LNCaP clone FGC (cell line): Measurements from ENCODE around the gene MRPL23.

Source experiments
- DNase-seq: peaks from one replicate; pipeline ENCODE4 v3.0.0-alpha.2; 2011; ENCODE audit warnings: low read depth
- H3K4me3 ChIP-seq: 2 replicates; pipeline ENCODE4 v1.5.1; 2011; ENCODE audit warnings: mild to moderate bottlenecking, low read depth, low read length, control low read depth
- CTCF ChIP-seq: IDR thresholded peaks from 2 replicates; pipeline ENCODE4 v1.5.1; 2012; ENCODE audit warnings: mild to moderate bottlenecking; ENCODE audit not compliant: control insufficient read depth, insufficient read depth; ENCODE audit errors: extremely low read depth

MRPL23 gene

DNA sequence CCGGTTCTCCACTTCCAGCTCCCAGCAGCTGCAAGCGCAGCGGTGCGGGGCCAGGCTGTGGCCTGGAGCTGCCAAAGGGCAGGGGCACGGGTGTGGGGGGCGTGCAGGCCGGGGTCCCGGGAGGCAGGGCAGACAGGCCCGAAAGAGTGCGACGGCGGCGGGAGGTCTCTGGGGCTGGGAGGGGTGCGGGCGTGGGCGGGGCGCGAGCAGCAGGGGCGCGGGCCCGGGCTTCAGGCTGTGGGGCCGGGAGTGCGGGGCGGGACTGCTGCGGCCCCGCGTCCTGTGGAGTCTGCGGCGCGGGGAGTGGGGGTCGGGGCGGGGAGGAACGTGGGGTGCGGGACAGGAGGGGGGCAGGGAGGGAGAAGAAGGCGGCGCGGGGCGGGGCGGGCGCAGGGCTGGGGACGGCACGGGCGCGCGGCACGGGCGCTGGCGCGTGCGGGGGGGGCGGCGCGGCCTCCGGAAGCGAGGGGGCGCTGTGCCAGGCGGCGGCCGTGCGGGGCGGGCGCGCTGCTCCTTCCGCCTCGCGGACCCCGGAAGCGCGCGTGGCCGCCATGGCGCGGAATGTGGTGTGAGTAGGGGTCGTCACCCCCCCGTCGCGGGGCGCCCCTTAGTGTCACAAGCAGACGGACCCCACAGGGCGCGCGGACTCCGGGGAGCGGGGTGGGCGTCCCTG is at the start of gene MRPL23:
MRPL23 (plus strand) TSS at position 521 of the 673 bp plus-strand sequence; CDS start at position 552, 31 bp downstream.
- H3K4me3 ChIP-seq: no peak within 1 kb of the TSS
- TF ChIP-seq CTCF: no peak
- no peak for DNase-seq

GRCh38 chr11:1899090-1899489 is 48.0 kb upstream of the MRPL23 start:
- no peak overlapping the region for H3K4me3 ChIP-seq
- DNase-seq: no peak

DNA sequence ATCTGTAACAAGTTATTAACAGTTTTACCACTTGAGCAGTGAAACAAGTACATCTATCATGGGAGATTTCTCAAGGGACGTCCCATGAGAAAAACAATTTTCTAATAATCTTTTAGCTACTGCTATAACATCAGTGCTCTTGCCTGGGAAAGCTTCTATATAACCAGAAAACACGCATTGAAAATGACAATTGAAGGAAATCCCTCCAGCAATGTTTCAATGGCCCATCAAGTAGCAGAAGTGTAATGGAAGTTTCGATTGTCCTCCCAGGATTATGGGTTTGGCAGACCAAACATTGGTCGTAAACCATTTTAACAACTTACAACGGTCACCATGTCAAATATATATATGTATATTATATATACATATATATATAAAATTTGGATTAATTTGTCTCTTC is 47.4 kb upstream of the MRPL23 start:
- TF ChIP-seq CTCF: no peak

More at GRCh38 chr11:1899090-1899489, 48.0 kb upstream of the MRPL23 start:
- no peak for TF ChIP-seq CTCF

DNA sequence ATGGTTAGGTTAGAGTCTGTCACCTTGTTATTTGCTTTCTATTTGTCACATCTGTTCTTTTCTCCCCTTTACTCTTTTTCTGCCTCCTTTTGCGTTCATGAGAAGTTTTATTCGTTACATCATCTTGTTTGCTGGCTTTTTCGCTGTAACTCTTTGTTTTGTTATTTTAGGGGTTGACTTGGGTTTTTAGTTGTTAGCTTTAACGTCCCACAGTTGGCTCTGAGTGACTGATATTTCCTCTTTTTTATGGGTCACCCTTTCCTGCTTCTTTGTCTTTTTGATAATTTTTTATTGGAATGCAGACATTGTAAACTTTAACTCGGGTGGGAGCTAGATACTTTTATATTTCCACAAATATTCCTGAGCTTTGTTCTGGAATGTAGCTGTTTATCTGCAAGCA is 41.0 kb upstream of the MRPL23 start:
- H3K4me3 ChIP-seq: no peak overlapping the region
- TF ChIP-seq CTCF: no peak
- no peak for DNase-seq

More for the DNA sequence above, 47.4 kb upstream of the MRPL23 start:
- H3K4me3 ChIP-seq: no peak overlapping the region
- DNase-seq: no peak

- H3K4me3 ChIP-seq: no peak overlapping the region
- DNase-seq: no peak
- TF ChIP-seq CTCF: no peak
Measured at GRCh38 chr11:1906611-1907423, 40.3 kb upstream of the MRPL23 start.

GRCh38 chr11:1908618-1909017 is 38.5 kb upstream of the MRPL23 start:
- TF ChIP-seq CTCF: no peak
- H3K4me3 ChIP-seq: no peak overlapping the region
- DNase-seq: no peak
